Naive B cell (primary cell): Measurements from ENCODE around the gene PTPN6. TPM values are rescaled to one million over a fixed set of nuclear protein-coding genes. Genes with fewer than 3 reads are reported as not detected.

Experiments used
- ATAC-seq, 2 donors: fragments of 150-1000 bp; cut with Tn5 transposase; 2 replicates each; pipeline ENCODE4 v1.10.0; 2021; ENCODE audit warnings: low read depth in 2 of 2, mild to moderate bottlenecking in 2 of 2, moderate library complexity in 2 of 2
- DNase-seq: peaks from one replicate; pipeline ENCODE4 v3.0.0; 2022
- H3K27ac Mint-ChIP-seq, 6 donors: one replicate each; pipeline ENCODE4 v1.8.0; 2020 to 2022; ENCODE audit warnings: mild to moderate bottlenecking in 6 of 6, mixed read lengths in 6 of 6, moderate library complexity in 5 of 6, inconsistent platforms in 2 of 6
- H3K27me3 Mint-ChIP-seq, 3 donors: one replicate each; pipeline ENCODE4 v1.8.0; 2021 to 2022; ENCODE audit warnings: mixed read lengths in 3 of 3, mild to moderate bottlenecking in 1 of 3
- H3K36me3 Mint-ChIP-seq, 2 donors: one replicate each; pipeline ENCODE4 v1.8.0; 2020 to 2022; ENCODE audit warnings: mixed read lengths in 2 of 2, inconsistent platforms in 1 of 2, mild to moderate bottlenecking in 1 of 2
- H3K4me1 Mint-ChIP-seq, 3 donors: one replicate each; pipeline ENCODE4 v1.8.0; 2020 to 2022; ENCODE audit warnings: mixed read lengths in 3 of 3, inconsistent platforms in 1 of 3, mild to moderate bottlenecking in 1 of 3, moderate library complexity in 1 of 3
- H3K4me3 Mint-ChIP-seq, 8 donors: one replicate each; pipeline ENCODE4 v1.8.0; 2020 to 2022; ENCODE audit warnings: mild to moderate bottlenecking in 8 of 8, mixed read lengths in 8 of 8, moderate library complexity in 8 of 8, inconsistent platforms in 2 of 8
- H3K9me3 Mint-ChIP-seq, 7 donors: one replicate each; pipeline ENCODE4 v1.8.0; 2020 to 2022; ENCODE audit warnings: mixed read lengths in 7 of 7, mild to moderate bottlenecking in 5 of 7, inconsistent platforms in 2 of 7, moderate library complexity in 1 of 7
- polyA plus RNA-seq, 6 donors: library from polyadenylated mRNA; unstranded; fragments of 300-500 nt; fragmentation: Illumina TruSeq; gene quantifications; one replicate each; pipeline ENCODE4 v1.2.3, GENCODE V29; 2021; ENCODE audit warnings: low read depth in 6 of 6

PTPN6 gene
- polyA plus RNA-seq, 6 donors from 2014 or later, result 398 to 1,059 (median 612) TPM

DNA sequence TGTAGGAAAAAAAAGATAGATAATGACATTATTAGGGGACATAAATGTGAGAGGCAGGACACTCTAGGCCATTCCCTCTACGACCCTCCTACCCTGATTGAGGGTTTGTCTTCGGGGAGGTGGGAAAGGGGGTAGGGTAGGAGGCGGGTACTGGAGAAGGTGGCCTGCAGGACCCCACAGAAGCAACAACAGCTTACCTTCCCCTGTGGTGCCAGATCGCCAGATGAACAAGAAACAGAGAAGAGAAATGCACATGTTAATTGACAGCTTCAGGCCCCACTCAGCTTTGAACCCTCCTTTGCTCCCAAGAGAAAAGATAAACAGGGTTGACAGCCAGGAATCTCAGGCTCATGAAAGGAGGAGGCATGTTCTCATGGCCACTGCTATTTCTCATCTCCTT, 14.6 kb downstream of the PTPN6 start:
- Mint-ChIP-seq H3K9me3 (no peaks in the 10 kb centered on the region), H3K27me3 (no peaks in the 10 kb centered on the region), H3K36me3 (peaks cover 10 to 15% of the 10 kb centered on the region in 2 donors), H3K4me1 (peaks cover 51 to 62% (median 55%) of the 10 kb centered on the region in 3 donors), H3K27ac (peak overlapping the region in 4 of 6 donors; percentile 38 to 95 (median 64)), H3K4me3 (peak overlapping the region in 2 of 8 donors; percentile 41 to 80)
- ATAC-seq (no peak), DNase-seq (no peak)

GRCh38 chr12:6966351-6966750, 15.2 kb downstream of the PTPN6 start:
- peaks cover 10 to 13% of the 10 kb centered on the region in 2 donors for H3K36me3 Mint-ChIP-seq
- H3K9me3 Mint-ChIP-seq, result no peaks in the 10 kb centered on the region
- no peak for DNase-seq
- no peaks in the 10 kb centered on the region for H3K27me3 Mint-ChIP-seq
- peak overlapping the region in 2 of 8 donors; percentile 47 to 62 for H3K4me3 Mint-ChIP-seq
- H3K4me1 Mint-ChIP-seq, result peaks cover 47 to 61% (median 53%) of the 10 kb centered on the region in 3 donors
- no peak overlapping the region for H3K27ac Mint-ChIP-seq
- ATAC-seq, result no peak

- peaks cover 46 to 64% (median 53%) of the 10 kb centered on the region in 3 donors for H3K4me1 Mint-ChIP-seq
Observed at GRCh38 chr12:6967651-6968100, 16.5 kb downstream of the PTPN6 start.

DNA sequence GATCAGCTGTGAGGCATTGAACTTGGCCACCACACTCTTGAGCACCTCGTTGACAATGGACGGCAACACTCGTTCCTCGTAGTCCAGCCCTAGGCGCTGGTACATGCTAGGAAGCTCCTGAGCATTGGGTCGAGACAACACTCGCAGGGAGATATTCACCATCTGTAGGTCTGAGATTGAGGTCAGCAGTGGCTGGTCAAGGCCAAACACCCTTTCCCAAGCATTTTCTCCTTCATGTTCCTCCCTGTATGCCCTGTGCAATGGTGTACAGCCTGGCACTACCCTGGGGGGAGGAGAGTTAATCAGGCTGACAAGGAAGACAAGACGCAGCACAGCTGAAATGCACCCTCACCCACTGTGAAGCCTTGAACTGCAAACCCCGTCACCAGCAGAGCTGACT, 17.3 kb downstream of the PTPN6 start:
- Mint-ChIP-seq H3K27ac (peak overlapping the region in 1 of 6 donors; percentile 47), H3K36me3 (peaks cover 7 to 11% of the 10 kb centered on the region in 2 donors), H3K9me3 (no peaks in the 10 kb centered on the region), H3K4me3 (peak overlapping the region in 6 of 8 donors; percentile 32 to 99 (median 80)), H3K27me3 (no peaks in the 10 kb centered on the region), H3K4me1 (peaks cover 49 to 67% (median 53%) of the 10 kb centered on the region in 3 donors)
- DNase-seq, result no peak
- no peak for ATAC-seq

More at GRCh38 chr12:6967651-6968100, 16.5 kb downstream of the PTPN6 start:
- DNase-seq, result no peak
- Mint-ChIP-seq H3K36me3 (peaks cover 7 to 11% of the 10 kb centered on the region in 2 donors), H3K27ac (peak overlapping the region in 1 of 6 donors; percentile 57), H3K4me3 (peak overlapping the region in 2 of 8 donors; percentile 25 to 40), H3K9me3 (no peaks in the 10 kb centered on the region), H3K27me3 (no peaks in the 10 kb centered on the region)
- ATAC-seq, result no peak

DNA sequence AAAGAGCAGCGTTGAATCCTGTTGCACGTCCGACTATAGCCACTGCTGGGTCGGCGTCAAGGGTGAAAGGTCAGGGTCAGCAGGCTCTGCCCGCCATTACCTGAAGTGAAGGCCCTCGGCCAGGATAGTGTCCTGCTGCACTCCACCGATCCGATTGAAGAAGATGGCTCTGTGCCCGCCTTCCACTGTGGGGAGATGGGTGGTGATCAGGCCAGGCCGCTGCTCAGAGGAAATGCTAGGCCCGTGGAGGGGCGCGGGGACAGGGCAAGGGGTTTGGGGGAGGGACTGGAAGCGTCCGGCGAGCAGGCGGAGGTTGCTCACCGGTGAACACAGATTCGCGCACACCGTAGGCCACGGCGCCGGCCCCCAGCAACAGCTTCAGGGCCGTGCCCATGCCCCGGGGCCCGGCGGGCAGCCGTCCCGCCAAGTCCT, 19.0 kb downstream of the PTPN6 start:
- Mint-ChIP-seq H3K4me3 (peak overlapping the region; percentile 94 to 100 (median 100)), H3K36me3 (peaks cover 7 to 11% of the 10 kb centered on the region in 2 donors), H3K27ac (peak overlapping the region; percentile 66 to 100 (median 100)), H3K9me3 (no peaks in the 10 kb centered on the region), H3K4me1 (peaks cover 40 to 59% (median 47%) of the 10 kb centered on the region in 3 donors), H3K27me3 (no peaks in the 10 kb centered on the region)
- ATAC-seq, result no peak
- no peak for DNase-seq

GRCh38 chr12:6974180-6974579, 23.0 kb downstream of the PTPN6 start:
- Mint-ChIP-seq H3K9me3 (no peaks in the 10 kb centered on the region), H3K27me3 (no peaks in the 10 kb centered on the region), H3K4me1 (peaks cover 31 to 44% (median 38%) of the 10 kb centered on the region in 3 donors), H3K27ac (peak overlapping the region in 1 of 6 donors; percentile 28), H3K36me3 (peaks cover 10 to 15% of the 10 kb centered on the region in 2 donors), H3K4me3 (peak overlapping the region in 1 of 8 donors; percentile 94)
- ATAC-seq (no peak), DNase-seq (no peak)

GRCh38 chr12:6975297-6976032, 24.3 kb downstream of the PTPN6 start:
- Mint-ChIP-seq H3K4me1 (peaks cover 26 to 37% (median 34%) of the 10 kb centered on the region in 3 donors), H3K9me3 (no peaks in the 10 kb centered on the region), H3K27me3 (no peaks in the 10 kb centered on the region), H3K27ac (no peak overlapping the region), H3K36me3 (peaks cover 10 to 17% of the 10 kb centered on the region in 2 donors), H3K4me3 (peak overlapping the region in 1 of 8 donors; percentile 44)
- DNase-seq, result no peak
- no peak for ATAC-seq

DNA sequence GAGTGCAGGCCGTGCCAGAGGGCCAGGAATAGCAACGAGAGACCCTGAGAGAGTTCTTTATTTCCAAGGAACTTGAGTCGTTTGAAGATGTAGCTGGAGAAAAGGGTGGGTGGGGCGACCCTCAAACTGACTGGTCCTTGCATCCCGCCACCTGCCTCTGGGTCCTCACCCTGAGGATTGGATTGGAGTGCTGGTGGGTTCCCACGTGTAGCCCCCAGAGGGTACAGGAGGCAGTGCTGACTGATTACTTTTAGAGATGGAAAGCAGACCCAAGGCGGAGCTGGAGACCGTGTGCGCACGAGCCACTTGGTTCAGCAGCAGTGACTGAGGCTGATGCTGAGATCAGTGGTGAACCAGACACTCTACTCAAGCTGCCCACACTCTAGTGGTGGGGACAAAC, 26.5 kb downstream of the PTPN6 start:
- DNase-seq, result no peak
- no peak overlapping the region for H3K4me3 Mint-ChIP-seq
- H3K27ac Mint-ChIP-seq, result peak overlapping the region in 3 of 6 donors; percentile 59 to 71 (median 65)
- peaks cover 6 to 10% of the 10 kb centered on the region in 2 donors for H3K36me3 Mint-ChIP-seq
- H3K27me3 Mint-ChIP-seq, result no peaks in the 10 kb centered on the region
- no peak for ATAC-seq
- H3K4me1 Mint-ChIP-seq, result peaks cover 11 to 18% (median 14%) of the 10 kb centered on the region in 3 donors
- H3K9me3 Mint-ChIP-seq, result no peaks in the 10 kb centered on the region

DNA sequence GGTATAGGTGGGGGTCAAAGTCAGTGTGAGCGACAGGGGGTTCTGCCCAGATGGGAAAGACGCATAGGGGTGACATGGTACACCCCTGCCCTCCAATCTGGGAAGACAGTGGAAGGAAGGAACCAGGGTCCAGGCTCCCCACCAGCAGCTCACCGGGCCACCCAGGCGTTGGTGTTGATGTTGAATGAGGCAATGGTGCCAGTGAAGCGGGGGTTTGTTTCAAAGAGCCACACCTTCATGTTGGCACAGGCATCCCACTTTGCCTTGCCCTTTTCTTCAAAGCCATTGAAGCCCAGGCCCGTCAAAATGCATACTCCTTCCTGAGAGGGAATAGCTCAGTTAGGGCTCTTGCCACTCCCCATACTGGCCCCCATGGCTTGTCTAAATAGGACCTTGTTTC, 27.0 kb downstream of the PTPN6 start:
- ATAC-seq, result no peak
- Mint-ChIP-seq H3K4me3 (no peak overlapping the region), H3K27me3 (no peaks in the 10 kb centered on the region), H3K27ac (no peak overlapping the region), H3K36me3 (peaks cover 6 to 10% of the 10 kb centered on the region in 2 donors), H3K4me1 (peaks cover 6 to 14% (median 11%) of the 10 kb centered on the region in 3 donors), H3K9me3 (no peaks in the 10 kb centered on the region)
- DNase-seq, result no peak

- Mint-ChIP-seq H3K9me3 (no peaks in the 10 kb centered on the region), H3K36me3 (peaks cover 6 to 10% of the 10 kb centered on the region in 2 donors), H3K27me3 (no peaks in the 10 kb centered on the region), H3K4me1 (peaks cover 3 to 10% (median 9%) of the 10 kb centered on the region in 3 donors), H3K4me3 (no peak overlapping the region), H3K27ac (no peak overlapping the region)
- ATAC-seq (no peak), DNase-seq (no peak)
Observed at GRCh38 chr12:6978611-6979011, 27.5 kb downstream of the PTPN6 start.

DNA sequence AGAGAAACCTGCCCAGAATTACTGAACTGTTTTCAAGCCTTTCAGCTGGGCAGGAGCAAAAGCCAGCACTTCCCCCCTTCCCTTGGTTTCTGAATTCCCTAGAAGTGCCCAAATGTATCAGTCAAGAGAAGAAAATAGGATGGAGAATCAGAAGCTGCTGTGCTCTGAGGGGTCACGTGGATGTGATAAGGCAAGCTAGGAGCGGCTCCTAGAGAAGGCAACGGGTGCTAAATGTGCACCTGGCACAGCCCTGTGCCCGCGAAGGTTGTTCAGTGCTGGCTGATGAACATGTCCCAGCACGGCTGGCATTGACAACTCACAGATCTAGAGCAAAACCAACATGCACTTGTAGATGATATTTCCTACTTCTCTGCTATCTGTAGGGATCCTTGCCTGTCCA, 27.9 kb downstream of the PTPN6 start:
- Mint-ChIP-seq H3K27ac (peak overlapping the region in 2 of 6 donors; percentile 7 to 65), H3K4me3 (no peak overlapping the region), H3K27me3 (no peaks in the 10 kb centered on the region), H3K36me3 (peaks cover 6 to 10% of the 10 kb centered on the region in 2 donors), H3K9me3 (no peaks in the 10 kb centered on the region), H3K4me1 (peaks cover 3 to 5% (median 5%) of the 10 kb centered on the region in 3 donors)
- ATAC-seq, result no peak
- no peak for DNase-seq

DNA sequence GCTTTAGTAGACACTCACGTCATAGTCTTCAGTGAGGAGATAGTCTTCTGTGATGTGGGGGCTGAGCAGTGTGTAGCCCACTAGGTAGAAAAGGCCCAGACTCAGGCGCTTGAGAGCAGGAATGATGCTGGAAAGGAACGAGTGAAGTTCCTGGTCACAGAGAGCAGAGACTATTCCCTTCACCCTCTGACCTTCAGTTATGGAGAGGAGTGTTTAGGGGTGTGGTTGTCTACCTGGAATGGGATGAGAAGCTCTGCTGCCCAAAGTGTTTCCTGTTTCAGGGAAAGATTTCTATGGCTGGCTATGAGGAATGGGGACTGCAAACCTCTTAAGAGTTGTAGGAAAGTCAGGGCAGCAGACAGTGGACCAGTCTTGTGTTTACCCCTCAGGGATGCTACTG, 28.3 kb downstream of the PTPN6 start:
- no peak for ATAC-seq
- peaks cover 6 to 10% of the 10 kb centered on the region in 2 donors for H3K36me3 Mint-ChIP-seq
- peak overlapping the region in 2 of 6 donors; percentile 7 to 65 for H3K27ac Mint-ChIP-seq
- H3K4me1 Mint-ChIP-seq, result peaks cover 3 to 5% (median 3%) of the 10 kb centered on the region in 3 donors
- no peaks in the 10 kb centered on the region for H3K27me3 Mint-ChIP-seq
- H3K4me3 Mint-ChIP-seq, result no peak overlapping the region
- no peaks in the 10 kb centered on the region for H3K9me3 Mint-ChIP-seq
- DNase-seq, result no peak

- no peak for ATAC-seq
- Mint-ChIP-seq H3K4me1 (peaks cover 3 to 5% (median 3%) of the 10 kb centered on the region in 3 donors), H3K36me3 (peaks cover 6 to 10% of the 10 kb centered on the region in 2 donors), H3K4me3 (no peak overlapping the region), H3K9me3 (no peaks in the 10 kb centered on the region), H3K27ac (peak overlapping the region in 1 of 6 donors; percentile 25), H3K27me3 (no peaks in the 10 kb centered on the region)
- DNase-seq, result no peak
Observed at GRCh38 chr12:6980075-6980474, 28.9 kb downstream of the PTPN6 start.

DNA sequence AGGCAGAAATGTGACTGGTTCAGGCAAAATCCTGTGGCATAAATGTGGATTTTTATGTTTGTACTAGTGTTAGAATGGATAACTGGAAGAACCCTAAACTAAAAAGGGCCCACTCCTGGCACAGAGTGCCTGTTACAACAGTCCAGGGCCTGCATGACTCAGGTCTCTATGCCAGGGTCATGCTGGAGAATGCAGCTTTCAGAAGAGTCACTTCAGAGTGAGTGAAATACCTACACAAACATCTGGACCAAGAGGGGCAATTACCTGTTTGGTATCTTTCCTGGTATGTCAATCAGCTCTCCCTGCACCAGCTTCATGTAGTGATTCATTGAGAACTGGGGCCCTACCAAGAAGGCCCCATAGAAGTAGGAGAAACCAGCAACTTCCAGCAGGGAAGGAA, 29.6 kb downstream of the PTPN6 start:
- DNase-seq (no peak), ATAC-seq (no peak)
- H3K4me3 Mint-ChIP-seq, result no peak overlapping the region
- H3K4me1 Mint-ChIP-seq, result peaks cover 3 to 5% (median 3%) of the 10 kb centered on the region in 3 donors
- H3K27ac Mint-ChIP-seq, result no peak overlapping the region
- no peaks in the 10 kb centered on the region for H3K9me3 Mint-ChIP-seq
- peaks cover 6 to 10% of the 10 kb centered on the region in 2 donors for H3K36me3 Mint-ChIP-seq
- H3K27me3 Mint-ChIP-seq, result no peaks in the 10 kb centered on the region
